H1 (cell line): ENCODE data around the gene SIGLEC11. TPM values are rescaled to one million over a fixed set of nuclear protein-coding genes. Genes with fewer than 3 reads are reported as not detected.
A peak's percentile ranks its signal among the peaks of the same experiment; 100 is the strongest.

Source experiments
- CTCF ChIA-PET: fragments of 300-600 bp; sonication (Branson Sonifier 250); formaldehyde crosslinking; loops from one replicate; lab custom pipeline; 2021; ENCODE audit not compliant: partially characterized antibody; lab: Charles Lee
- POLR2A ChIA-PET: fragments of 300-600 bp; sonication (Branson Sonifier 250); formaldehyde crosslinking; loops from one replicate; lab custom pipeline; 2021; ENCODE audit warnings: inconsistent platforms; ENCODE audit not compliant: partially characterized antibody; lab: Charles Lee
- DNase-seq, 2 experiments: peaks; one replicate each; pipeline versions ENCODE4 v3.0.0 to v3.0.0-alpha.2; 2010 to 2022; ENCODE audit warnings: low spot score in 2 of 2, low read depth in 1 of 2, mixed read lengths in 1 of 2
- FAIRE-seq: peaks from 2 replicates; lab custom pipeline; 2011; peaks lifted over from hg19 to GRCh38; lab: Jason Lieb, UNC
- H2AFZ ChIP-seq: 2 replicates; pipeline ENCODE4 v1.8.1; 2012; ENCODE audit warnings: low read length, inconsistent platforms
- H2AK5ac ChIP-seq: 2 replicates; pipeline ENCODE4 v1.6.1; 2013; ENCODE audit warnings: low read depth, low read length
- H2BK120ac ChIP-seq: replicated peaks from 2 replicates; pipeline ENCODE3; 2013; ENCODE audit warnings: low read depth, low read length, inconsistent platforms
- H2BK12ac ChIP-seq: 2 replicates; pipeline ENCODE4 v1.6.1; 2013; ENCODE audit warnings: low read depth, low read length
- H2BK15ac ChIP-seq: 2 replicates; pipeline ENCODE4 v1.6.1; 2013; ENCODE audit warnings: low read length
- H2BK20ac ChIP-seq: 2 replicates; pipeline ENCODE4 v1.6.1; 2013; ENCODE audit warnings: low read length
- H2BK5ac ChIP-seq: 2 replicates; pipeline ENCODE4 v1.6.1; 2013; ENCODE audit warnings: low read depth, low read length
- H3K14ac ChIP-seq: 2 replicates; pipeline ENCODE4 v1.6.1; 2013; ENCODE audit warnings: inconsistent platforms; ENCODE audit not compliant: insufficient read length
- H3K18ac ChIP-seq: 2 replicates; pipeline ENCODE4 v1.6.1; 2013; ENCODE audit warnings: low read length; ENCODE audit errors: extremely low read depth
- H3K23ac ChIP-seq: 2 replicates; pipeline ENCODE4 v1.6.1; 2013; ENCODE audit warnings: inconsistent platforms; ENCODE audit not compliant: insufficient read length
- H3K23me2 ChIP-seq: 2 replicates; pipeline ENCODE4 v1.6.1; 2013; ENCODE audit warnings: low read depth, low read length
- H3K27ac ChIP-seq: 2 replicates; pipeline ENCODE4 v1.6.1; 2011; ENCODE audit warnings: low read depth, low read length, inconsistent platforms
- H3K27me3 ChIP-seq, 4 experiments: replicated peaks in 1 of 4; 1 replicate in 1 of 4; 2 replicates in 3 of 4; pipeline versions ENCODE4 v1.6.1 to v1.8.1; 2011 to 2013; ENCODE audit warnings: low read length in 3 of 4, mild to moderate bottlenecking in 3 of 4, inconsistent platforms in 2 of 4, mixed read lengths in 2 of 4, moderate library complexity in 1 of 4; ENCODE audit not compliant: control insufficient read depth in 3 of 4, insufficient read depth in 3 of 4; ENCODE audit errors: extremely low read depth in 1 of 4
- H3K36me3 ChIP-seq, 4 experiments: 2 replicates each; pipeline versions ENCODE4 v1.6.1 to v1.8.1; 2011 to 2013; ENCODE audit warnings: mild to moderate bottlenecking in 4 of 4, low read length in 3 of 4, moderate library complexity in 2 of 4, control low read depth in 1 of 4, inconsistent platforms in 1 of 4; ENCODE audit not compliant: insufficient read depth in 4 of 4, control insufficient read depth in 2 of 4
- H3K4ac ChIP-seq: replicated peaks from 2 replicates; pipeline ENCODE3; 2013; ENCODE audit warnings: low read length, low read depth, mixed read lengths, inconsistent platforms; ENCODE audit not compliant: insufficient read length
- H3K4me1 ChIP-seq, 4 experiments: replicated peaks in 1 of 4; 1 replicate in 1 of 4; 2 replicates in 3 of 4; pipeline versions ENCODE4 v1.6.1 to v1.8.1; 2011 to 2013; ENCODE audit warnings: low read length in 3 of 4, inconsistent platforms in 2 of 4, mixed read lengths in 1 of 4; ENCODE audit not compliant: insufficient read depth in 4 of 4, control insufficient read depth in 3 of 4
- H3K4me2 ChIP-seq, 2 experiments: 2 replicates each; pipeline versions ENCODE4 v1.6.1 to v1.8.1; 2011 to 2013; ENCODE audit warnings: low read depth in 2 of 2, low read length in 2 of 2, control low read depth in 1 of 2, inconsistent platforms in 1 of 2, mild to moderate bottlenecking in 1 of 2; ENCODE audit not compliant: insufficient read depth in 1 of 2
- H3K4me3 ChIP-seq, 4 experiments: fragments of 200-600, 300-600 bp in 1 of 4; sonication (generic), shearing (Covaris generic), sonication (Bioruptor Twin) in 1 of 4; 2 replicates each; pipeline versions ENCODE4 v1.5.1 to v1.8.1; 2011 to 2016; ENCODE audit warnings: low read length in 4 of 4, low read depth in 3 of 4, control low read depth in 2 of 4, inconsistent platforms in 2 of 4, mild to moderate bottlenecking in 2 of 4, mixed read lengths in 1 of 4, moderate library complexity in 1 of 4; ENCODE audit not compliant: insufficient read depth in 2 of 4; ENCODE audit errors: extremely low read depth in 1 of 4
- H3K56ac ChIP-seq: replicated peaks from 2 replicates; pipeline ENCODE3; 2013; ENCODE audit warnings: low read depth, mild to moderate bottlenecking, mixed read lengths, low read length, inconsistent platforms; ENCODE audit not compliant: insufficient read length
- H3K79me1 ChIP-seq: 2 replicates; pipeline ENCODE4 v1.6.1; 2013; ENCODE audit warnings: low read depth, low read length, control low read depth
- H3K79me2 ChIP-seq, 2 experiments: 2 replicates each; pipeline versions ENCODE4 v1.6.1 to v1.8.1; 2012 to 2013; ENCODE audit warnings: low read length in 2 of 2, mild to moderate bottlenecking in 2 of 2, inconsistent platforms in 1 of 2; ENCODE audit not compliant: insufficient read depth in 2 of 2, control insufficient read depth in 1 of 2
- H3K9ac ChIP-seq, 4 experiments: replicated peaks in 1 of 4; 1 replicate in 1 of 4; 2 replicates in 3 of 4; pipeline versions ENCODE4 v1.6.1 to v1.8.1; 2011 to 2013; ENCODE audit warnings: low read depth in 3 of 4, low read length in 3 of 4, control low read depth in 2 of 4, mild to moderate bottlenecking in 2 of 4, moderate library complexity in 2 of 4, inconsistent platforms in 1 of 4; ENCODE audit errors: extremely low read depth in 1 of 4
- H3K9me3 ChIP-seq, 2 experiments: 2 replicates each; pipeline versions ENCODE4 v1.6.1 to v1.8.1; 2012 to 2013; ENCODE audit warnings: mild to moderate bottlenecking in 2 of 2, moderate library complexity in 2 of 2, control low read depth in 1 of 2, inconsistent platforms in 1 of 2, low read depth in 1 of 2, low read length in 1 of 2, mixed read lengths in 1 of 2; ENCODE audit not compliant: insufficient read depth in 2 of 2
- H4K20me1 ChIP-seq, 2 experiments: replicated peaks in 1 of 2; 2 replicates each; pipeline versions ENCODE3 to v1.8.1; 2011 to 2013; ENCODE audit warnings: inconsistent platforms in 2 of 2, low read length in 2 of 2, mild to moderate bottlenecking in 1 of 2; ENCODE audit not compliant: insufficient read depth in 2 of 2, control insufficient read depth in 1 of 2
- H4K5ac ChIP-seq: 2 replicates; pipeline ENCODE4 v1.6.1; 2013; ENCODE audit warnings: low read length, low read depth, mixed read lengths, inconsistent platforms; ENCODE audit not compliant: insufficient read length
- H4K8ac ChIP-seq: 2 replicates; pipeline ENCODE4 v1.8.0; 2013; ENCODE audit warnings: mild to moderate bottlenecking, moderate library complexity, low read length, inconsistent platforms; ENCODE audit not compliant: insufficient read depth; ENCODE audit errors: extremely low read depth
- H4K91ac ChIP-seq: replicated peaks from 2 replicates; pipeline ENCODE3; 2013; ENCODE audit warnings: low read length, mixed read lengths, inconsistent platforms; ENCODE audit not compliant: insufficient read length
- BACH1 ChIP-seq: IDR thresholded peaks from 2 replicates; pipeline ENCODE4 v1.6.1; 2012; ENCODE audit warnings: low read length, improper control_type of control experiment
- CHD2 ChIP-seq: IDR thresholded peaks from 2 replicates; pipeline ENCODE4 v1.6.1; 2012; ENCODE audit warnings: low read length, improper control_type of control experiment
- POLR2A ChIP-seq, 2 experiments: IDR thresholded peaks; 1 replicate in 1 of 2; 2 replicates in 1 of 2; pipeline ENCODE4 v1.6.1; 2011; ENCODE audit warnings: low read depth in 2 of 2, low read length in 2 of 2, mild to moderate bottlenecking in 2 of 2; ENCODE audit errors: control extremely low read depth in 1 of 2
- POLR2AphosphoS5 ChIP-seq: IDR thresholded peaks from 2 replicates; pipeline ENCODE4 v1.6.1; 2011; ENCODE audit warnings: low read depth, low read length
- RBBP5 ChIP-seq: IDR thresholded peaks from 2 replicates; pipeline ENCODE4 v1.7.1; 2012; ENCODE audit warnings: low read depth, mild to moderate bottlenecking, inconsistent platforms, low read length, moderate library complexity, borderline replicate concordance
- WGBS, 2 experiments: shearing (Covaris generic) in 1 of 2; methylation state at CpG; one replicate each; pipeline versions ENCODE4 v1.1.6 to v1.1.7; 2013 to 2015; ENCODE audit warnings: low lambda C conversion rate in 2 of 2, mixed read lengths in 2 of 2, inconsistent platforms in 1 of 2, low coverage in 1 of 2, missing lambda C conversion rate in 1 of 2; ENCODE audit not compliant: insufficient replicate concordance in 2 of 2, insufficient coverage in 1 of 2, insufficient read length in 1 of 2; ENCODE audit errors: extremely low coverage in 1 of 2, missing lambda C conversion rate in 1 of 2; 5-methylcytosine and 5-hydroxymethylcytosine counted together
- polyA plus RNA-seq, 7 experiments: library from polyadenylated mRNA; depleted of rRNA in 3 of 7; stranded (reverse) in 5 of 7; unstranded in 2 of 7; fragments of >200 nt in 5 of 7; fragments of 200-250 nt in 2 of 7; gene quantifications; 1 replicate in 5 of 7; 2 replicates in 1 of 7; 4 replicates in 1 of 7; pipeline versions ENCODE4 v1.2.1 to v1.2.3, GENCODE V29; 2011 to 2013; ENCODE audit warnings: missing spikeins in 2 of 7, mixed read lengths in 2 of 7
- total RNA-seq: library from RNA; stranded (reverse); fragmentation: NEBNext Ultra II Directional; extraction: Animal tissue kit (Norgen Biotek cat#: 25700); gene quantifications from 2 replicates; pipeline ENCODE4 v1.2.1, GENCODE V29; 2021
- TF ChIP-seq, protein P1 (sequence below): IDR thresholded peaks from 2 replicates; pipeline ENCODE4 v1.6.1; 2012; ENCODE audit warnings: low read length, inconsistent platforms

Gene SIGLEC11
- total and polyA plus RNA-seq, 2 of the 8 experiments (the other 6 are each of a cell fraction or from before 2014, with no cell fraction given) = 0.18 TPM; not detected in 1

DNA sequence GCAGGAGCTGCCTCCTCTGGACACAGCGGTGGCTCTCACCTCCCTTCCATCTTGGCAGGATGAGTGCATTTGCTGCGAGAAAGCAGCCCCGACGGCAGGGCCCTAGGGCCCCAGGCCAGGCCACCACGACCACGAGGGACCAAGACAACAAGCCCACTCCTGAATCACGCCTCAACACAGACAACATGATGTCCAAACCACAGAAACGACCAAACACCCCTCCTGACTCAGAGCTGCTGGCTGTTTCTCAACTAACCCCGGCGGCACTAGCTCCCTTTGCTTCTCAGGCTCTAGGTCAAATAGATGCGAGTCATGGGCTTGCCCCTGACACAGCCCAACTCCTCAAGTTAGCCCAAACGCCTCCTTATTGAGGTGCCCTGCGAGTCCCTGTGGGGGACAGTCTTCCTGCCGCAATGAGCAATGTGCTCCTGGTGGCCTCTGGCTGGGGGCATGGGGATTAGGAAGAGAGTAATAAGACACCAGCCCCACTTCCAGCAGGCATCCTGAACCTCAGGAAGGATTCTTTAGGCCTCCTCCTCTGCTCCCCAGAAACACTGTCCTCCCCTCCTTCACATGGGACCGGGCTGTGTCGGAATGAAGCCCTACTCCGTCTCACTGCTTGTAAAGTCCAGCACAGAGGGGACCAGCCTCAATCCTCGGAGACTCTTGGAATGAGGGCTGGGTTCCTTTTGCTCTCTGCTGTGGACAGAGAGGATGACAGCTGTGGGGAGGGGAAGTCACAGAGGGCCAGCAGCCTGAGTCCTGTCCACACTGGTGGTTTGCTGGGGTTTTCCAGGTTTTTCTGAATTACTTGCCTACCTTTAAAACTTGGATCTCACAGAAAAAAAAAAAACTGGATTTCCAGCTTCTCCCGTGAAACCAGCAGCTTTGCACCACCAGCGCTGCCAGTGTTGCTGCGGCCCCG is 38.8 kb downstream of the SIGLEC11 start:
- Histone ChIP-seq H2BK120ac (no peak overlapping the region), H3K23me2 (no peaks in the 10 kb centered on the region), H3K4me1 (peaks cover 0 to 15% (median 4%) of the 10 kb centered on the region in 4 experiments; a peak in 5 of 7 replicates), H3K79me2 (peaks cover 15 to 95% of the 10 kb centered on the region in 2 experiments), H2BK5ac (0 out of 2 replicates have a peak overlapping the region, but pooled peaks have one; percentile 2), H4K20me1 (peaks cover 55% of the 10 kb centered on the region in 2 experiments), H3K27me3 (no peaks in the 10 kb centered on the region), H4K5ac (no peak overlapping the region), H3K79me1 (peaks cover 21% of the 10 kb centered on the region), H2AFZ (no peak overlapping the region), H3K4me2 (no peak overlapping the region; a peak in 1 of 4 replicates), H3K36me3 (peaks cover 14 to 47% (median 28%) of the 10 kb centered on the region in 4 experiments), H3K9ac (no peak overlapping the region; a peak in 1 of 7 replicates), H2BK15ac (no peak overlapping the region), H2BK20ac (no peak overlapping the region), H3K23ac (no peak overlapping the region), H4K8ac (peak overlapping the region; percentile 31; the same call in 1 of the 2 replicates), H3K27ac (no peak overlapping the region), H3K18ac (no peak overlapping the region), H3K4ac (no peak overlapping the region), H3K56ac (no peak overlapping the region), H3K14ac (no peak overlapping the region), H3K9me3 (no peaks in the 10 kb centered on the region), H2BK12ac (no peak overlapping the region), H3K4me3 (no peak overlapping the region), H4K91ac (no peak overlapping the region), H2AK5ac (no peak overlapping the region)
- FAIRE-seq (no peak), DNase-seq (no peak)
- ChIA-PET CTCF (interaction anchor here (1.0 to 1.6 kb wide), 2 partner anchors 10 to 61 kb away, joined by 3 to 5 read pairs; no protein-coding TSS in a partner anchor), POLR2A (interaction anchor here (0.6 to 19.2 kb wide), 11 partner anchors 2 to 490 kb away, joined by 3 to 373 read pairs (median 3); partner anchors contain the start of genes ATF5, NUP62 and VRK3)
- TF ChIP-seq CHD2 (no peak), BACH1 (no peak), POLR2A (IDR thresholded peaks at IDR 0.05; ENCODE audit: control extremely low read depth in 1 of 2, low read depth in 2 of 2, low read length in 2 of 2) (peak in 1 of 2 experiments; percentile 22; a peak in 2 of 3 replicates), POLR2AphosphoS5 (0 out of 2 replicates have a peak, but pooled peaks have one; percentile 1), RBBP5 (no peak)
- TF ChIP-seq, protein P1, sequence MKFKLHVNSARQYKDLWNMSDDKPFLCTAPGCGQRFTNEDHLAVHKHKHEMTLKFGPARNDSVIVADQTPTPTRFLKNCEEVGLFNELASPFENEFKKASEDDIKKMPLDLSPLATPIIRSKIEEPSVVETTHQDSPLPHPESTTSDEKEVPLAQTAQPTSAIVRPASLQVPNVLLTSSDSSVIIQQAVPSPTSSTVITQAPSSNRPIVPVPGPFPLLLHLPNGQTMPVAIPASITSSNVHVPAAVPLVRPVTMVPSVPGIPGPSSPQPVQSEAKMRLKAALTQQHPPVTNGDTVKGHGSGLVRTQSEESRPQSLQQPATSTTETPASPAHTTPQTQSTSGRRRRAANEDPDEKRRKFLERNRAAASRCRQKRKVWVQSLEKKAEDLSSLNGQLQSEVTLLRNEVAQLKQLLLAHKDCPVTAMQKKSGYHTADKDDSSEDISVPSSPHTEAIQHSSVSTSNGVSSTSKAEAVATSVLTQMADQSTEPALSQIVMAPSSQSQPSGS = no peak
- 89% methylated on average over 22 of the region's 22 CpGs; no CpG with 5 or more reads in 1 of the 2 experiments for WGBS, 2 experiments
